D341Med (cell line): Measurements from ENCODE around the gene TIMELESS.
A peak's percentile ranks its signal among the peaks of the same experiment; 100 is the strongest.
"Not testable (repeated sequence)": the region's sequence is repeated elsewhere in the genome, so short reads cannot be mapped to it uniquely, and the experiment has no call there.

ENCODE experiments used
- DNase-seq: peaks from one replicate; pipeline ENCODE4 v3.0.0; 2012; ENCODE audit warnings: low spot score

Gene TIMELESS

GRCh38 chr12:56468216-56469006 lies 19.2 kb upstream of the TIMELESS start, which contains the start of gene SPRYD4:
Gene SPRYD4 (plus strand): TSS chr12:56468578. CDS start chr12:56468592, 14 bp downstream.
- peak; percentile 98 for DNase-seq

GRCh38 chr12:56462565-56462964 lies 13.3 kb upstream of the TIMELESS start:
- DNase-seq = no peak

- no peak for DNase-seq
These were observed 12.3 kb upstream of the TIMELESS start for GRCh38 chr12:56461235-56462159.

GRCh38 chr12:56457817-56458216 lies 8.6 kb upstream of the TIMELESS start:
- no peak for DNase-seq

GRCh38 chr12:56454557-56454956 lies 5.3 kb upstream of the TIMELESS start, which contains the start of gene MIP:
Gene MIP (minus strand): TSS chr12:56454657. CDS start chr12:56454613, 44 bp downstream.
- DNase-seq = no peak

GRCh38 chr12:56451147-56451546 lies 1.9 kb upstream of the TIMELESS start:
- no peak for DNase-seq

GRCh38 chr12:56450241-56450640 lies 1.0 kb upstream of the TIMELESS start:
- peak; percentile 74 for DNase-seq

- DNase-seq = no peak
These were observed 377 bp upstream of the TIMELESS start for GRCh38 chr12:56449622-56449984.

GRCh38 chr12:56443208-56443607 lies 6.0 kb downstream of the TIMELESS start:
- not testable (repeated sequence) for DNase-seq

GRCh38 chr12:56437430-56438176 lies 11.6 kb downstream of the TIMELESS start:
- no peak for DNase-seq

- no peak for DNase-seq
These were observed 14.4 kb downstream of the TIMELESS start for GRCh38 chr12:56434828-56435227.

GRCh38 chr12:56431850-56432249 lies 17.4 kb downstream of the TIMELESS start:
- no peak for DNase-seq

GRCh38 chr12:56431288-56431687 lies 17.9 kb downstream of the TIMELESS start:
- DNase-seq = no peak

GRCh38 chr12:56425940-56426438 lies 23.2 kb downstream of the TIMELESS start:
- no peak for DNase-seq

- DNase-seq = no peak
These were observed 24.0 kb downstream of the TIMELESS start for GRCh38 chr12:56425193-56425592.

- DNase-seq = no peak
These were observed 28.8 kb downstream of the TIMELESS start for GRCh38 chr12:56420411-56420810.

GRCh38 chr12:56417739-56418138 lies 31.5 kb downstream of the TIMELESS start:
- DNase-seq = no peak

- DNase-seq = peak; percentile 13
These were observed 34.8 kb downstream of the TIMELESS start for GRCh38 chr12:56414401-56414800.

- DNase-seq = peak; percentile 21
These were observed 35.8 kb downstream of the TIMELESS start for GRCh38 chr12:56413392-56413791.

GRCh38 chr12:56411781-56412639 lies 37.2 kb downstream of the TIMELESS start:
- peak; percentile 17 for DNase-seq

GRCh38 chr12:56410768-56411167 lies 38.5 kb downstream of the TIMELESS start:
- DNase-seq = no peak
